ENCODE data around the gene SCFD2. TPM values are rescaled to one million over a fixed set of nuclear protein-coding genes. Genes with fewer than 3 reads are reported as not detected.

The SCFD2 gene
- total and polyA plus RNA-seq, 10 of the 15 experiments (the other 5 are each of a cell fraction or from before 2014, with no cell fraction given), result 4.8 to 37.6 (median 24.9) TPM

- no peak for TF ChIP-seq ETV6 (conservative IDR thresholded peaks at IDR 0.05 in 1 of 2, IDR thresholded peaks at IDR 0.05 in 1 of 2; ENCODE audit: borderline replicate concordance in 1 of 2, low read depth in 1 of 2)
- peak; percentile 55; the same call in 1 of the 2 replicates for TF ChIP-seq PKNOX1 (IDR thresholded peaks at IDR 0.05)
- no peak for TF ChIP-seq YBX1 (IDR thresholded peaks at IDR 0.05)
- TF ChIP-seq, protein P1, sequence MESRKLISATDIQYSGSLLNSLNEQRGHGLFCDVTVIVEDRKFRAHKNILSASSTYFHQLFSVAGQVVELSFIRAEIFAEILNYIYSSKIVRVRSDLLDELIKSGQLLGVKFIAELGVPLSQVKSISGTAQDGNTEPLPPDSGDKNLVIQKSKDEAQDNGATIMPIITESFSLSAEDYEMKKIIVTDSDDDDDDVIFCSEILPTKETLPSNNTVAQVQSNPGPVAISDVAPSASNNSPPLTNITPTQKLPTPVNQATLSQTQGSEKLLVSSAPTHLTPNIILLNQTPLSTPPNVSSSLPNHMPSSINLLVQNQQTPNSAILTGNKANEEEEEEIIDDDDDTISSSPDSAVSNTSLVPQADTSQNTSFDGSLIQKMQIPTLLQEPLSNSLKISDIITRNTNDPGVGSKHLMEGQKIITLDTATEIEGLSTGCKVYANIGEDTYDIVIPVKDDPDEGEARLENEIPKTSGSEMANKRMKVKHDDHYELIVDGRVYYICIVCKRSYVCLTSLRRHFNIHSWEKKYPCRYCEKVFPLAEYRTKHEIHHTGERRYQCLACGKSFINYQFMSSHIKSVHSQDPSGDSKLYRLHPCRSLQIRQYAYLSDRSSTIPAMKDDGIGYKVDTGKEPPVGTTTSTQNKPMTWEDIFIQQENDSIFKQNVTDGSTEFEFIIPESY (IDR thresholded peaks at IDR 0.05), result no peak
- peak; percentile 60 for TF ChIP-seq ZNF687 (IDR thresholded peaks at IDR 0.05)
- 0 out of 2 replicates have a peak, but pooled peaks have one; percentile 49 for TF ChIP-seq TAF1 (IDR thresholded peaks at IDR 0.05; ENCODE audit: borderline replicate concordance, low read depth, low read length)
- TF ChIP-seq CBX3 (IDR thresholded peaks at IDR 0.05; ENCODE audit: borderline replicate concordance, low read depth), result no peak
- no peak for TF ChIP-seq TCF3 (IDR thresholded peaks at IDR 0.05; ENCODE audit: borderline replicate concordance, insufficient read depth, low read depth, low read length)
- peak; percentile 17; the same call in 1 of the 2 replicates for TF ChIP-seq TARDBP (IDR thresholded peaks at IDR 0.05; ENCODE audit: borderline replicate concordance)
- TF ChIP-seq MEF2A (IDR thresholded peaks at IDR 0.05; ENCODE audit: insufficient read depth, low read depth, low read length), result 0 out of 2 replicates have a peak, but pooled peaks have one; percentile 42
- peak; percentile 19; the same call in 1 of the 2 replicates for TF ChIP-seq ASH2L (IDR thresholded peaks at IDR 0.05; ENCODE audit: borderline replicate concordance, low read depth)
- peak; percentile 74; the same call in 1 of the 2 replicates for TF ChIP-seq PML (IDR thresholded peaks at IDR 0.05; ENCODE audit: low read length)
- peak; percentile 100 for TF ChIP-seq CREB1 (IDR thresholded peaks at IDR 0.05; ENCODE audit: low read depth)
- TF ChIP-seq MXI1 (IDR thresholded peaks at IDR 0.05; ENCODE audit: low read depth, low read length), result peak; percentile 100
- TF ChIP-seq, protein P2, sequence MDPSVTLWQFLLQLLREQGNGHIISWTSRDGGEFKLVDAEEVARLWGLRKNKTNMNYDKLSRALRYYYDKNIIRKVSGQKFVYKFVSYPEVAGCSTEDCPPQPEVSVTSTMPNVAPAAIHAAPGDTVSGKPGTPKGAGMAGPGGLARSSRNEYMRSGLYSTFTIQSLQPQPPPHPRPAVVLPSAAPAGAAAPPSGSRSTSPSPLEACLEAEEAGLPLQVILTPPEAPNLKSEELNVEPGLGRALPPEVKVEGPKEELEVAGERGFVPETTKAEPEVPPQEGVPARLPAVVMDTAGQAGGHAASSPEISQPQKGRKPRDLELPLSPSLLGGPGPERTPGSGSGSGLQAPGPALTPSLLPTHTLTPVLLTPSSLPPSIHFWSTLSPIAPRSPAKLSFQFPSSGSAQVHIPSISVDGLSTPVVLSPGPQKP (IDR thresholded peaks at IDR 0.05; ENCODE audit: low read depth, low read length), result peak; percentile 84
- peak; percentile 44; the same call in 1 of the 2 replicates for TF ChIP-seq IRF4 (IDR thresholded peaks at IDR 0.05; ENCODE audit: low read depth, low read length)
- TF ChIP-seq, protein P3, sequence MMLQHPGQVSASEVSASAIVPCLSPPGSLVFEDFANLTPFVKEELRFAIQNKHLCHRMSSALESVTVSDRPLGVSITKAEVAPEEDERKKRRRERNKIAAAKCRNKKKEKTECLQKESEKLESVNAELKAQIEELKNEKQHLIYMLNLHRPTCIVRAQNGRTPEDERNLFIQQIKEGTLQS (IDR thresholded peaks at IDR 0.05; ENCODE audit: borderline replicate concordance, extremely low read depth, low read depth, low read length), result peak; percentile 89
- peak; percentile 78 for TF ChIP-seq MYC (IDR thresholded peaks at IDR 0.05; ENCODE audit: insufficient read depth, insufficient read length, insufficient replicate concordance, low read length, severe bottlenecking)
- TF ChIP-seq KLF5 (IDR thresholded peaks at IDR 0.05; ENCODE audit: partially characterized antibody), result peak; percentile 26
- peak; percentile 13; the same call in 1 of the 2 replicates for TF ChIP-seq MTA2 (IDR thresholded peaks at IDR 0.05; ENCODE audit: low read depth)
These were observed at the start of gene SCFD2 (continued) for GRCh38 chr4:53365486-53366300.
